GM19328 (cell line): Measurements from ENCODE around the gene UBXN11.
"Not testable (repeated sequence)": the region's sequence is repeated elsewhere in the genome, so short reads cannot be mapped to it uniquely, and the experiment has no call there.

Experiments used
- ATAC-seq: cut with Tn5 transposase; IDR thresholded peaks from one replicate; pipeline ENCODE4 v1.9.1; 2021; ENCODE audit warnings: mild to moderate bottlenecking, moderate library complexity; ENCODE audit not compliant: unreplicated experiment

The UBXN11 gene

GRCh38 chr1:26336477-26337205 lies 30.2 kb upstream of the UBXN11 start:
- ATAC-seq: no peak

- no peak for ATAC-seq
These were observed 29.5 kb upstream of the UBXN11 start for GRCh38 chr1:26335774-26336476.

- not testable (repeated sequence) for ATAC-seq
These were observed 26.9 kb upstream of the UBXN11 start for GRCh38 chr1:26333312-26333711.

GRCh38 chr1:26330276-26330675 lies 23.8 kb upstream of the UBXN11 start:
- ATAC-seq: no peak

GRCh38 chr1:26329380-26329779 lies 22.9 kb upstream of the UBXN11 start:
- ATAC-seq: not testable (repeated sequence)

GRCh38 chr1:26328597-26328996 lies 22.2 kb upstream of the UBXN11 start:
- ATAC-seq: no peak

GRCh38 chr1:26327956-26328362 lies 21.5 kb upstream of the UBXN11 start:
- no peak for ATAC-seq

- no peak for ATAC-seq
These were observed 18.1 kb upstream of the UBXN11 start for GRCh38 chr1:26324550-26324949.

- ATAC-seq: no peak
These were observed 16.9 kb upstream of the UBXN11 start for GRCh38 chr1:26323382-26323781.

- ATAC-seq: no peak
These were observed 15.6 kb upstream of the UBXN11 start for GRCh38 chr1:26322042-26322331.

GRCh38 chr1:26321315-26322041 lies 15.0 kb upstream of the UBXN11 start:
- ATAC-seq: no peak

- no peak for ATAC-seq
These were observed 14.5 kb upstream of the UBXN11 start for GRCh38 chr1:26320896-26321295.

GRCh38 chr1:26318338-26319064 lies 12.1 kb upstream of the UBXN11 start:
- no peak for ATAC-seq

GRCh38 chr1:26317612-26318337 lies 11.3 kb upstream of the UBXN11 start, which contains the start of gene CD52:
TSS of gene CD52 (plus strand) at chr1:26317958. CDS start at chr1:26318018, 60 bp downstream.
- no peak for ATAC-seq

GRCh38 chr1:26317146-26317545 lies 10.7 kb upstream of the UBXN11 start:
- ATAC-seq: no peak

- no peak for ATAC-seq
These were observed 9.7 kb upstream of the UBXN11 start for GRCh38 chr1:26315874-26316850.

GRCh38 chr1:26314501-26314900 lies 8.1 kb upstream of the UBXN11 start:
- no peak for ATAC-seq

- not testable (repeated sequence) for ATAC-seq
These were observed 1.8 kb upstream of the UBXN11 start for GRCh38 chr1:26307966-26308899.
